Subcutaneous adipose tissue (tissue), 4 donors: ENCODE data around the gene TMEM229B. TPM values are rescaled to one million over a fixed set of nuclear protein-coding genes. Genes with fewer than 3 reads are reported as not detected.

Experiments
- total RNA-seq, 4 donors: library from RNA; depleted of rRNA; stranded (reverse); fragments of >200 nt; gene quantifications; one replicate each; pipeline ENCODE4 v1.1.0, GENCODE V29; 2016
- TF ChIP-seq, protein P1 (sequence below): fragments of 450-650 bp; IDR thresholded peaks from one replicate; pipeline ENCODE4 v1.5.1; 2016; ENCODE audit warnings: low read depth, mild to moderate bottlenecking, control low read depth, antibody characterized with exemption, moderate library complexity

Gene TMEM229B
- total RNA-seq, 4 donors from 2014 or later, result 1.4 to 10.2 (median 2.2) TPM; not detected in 1

DNA sequence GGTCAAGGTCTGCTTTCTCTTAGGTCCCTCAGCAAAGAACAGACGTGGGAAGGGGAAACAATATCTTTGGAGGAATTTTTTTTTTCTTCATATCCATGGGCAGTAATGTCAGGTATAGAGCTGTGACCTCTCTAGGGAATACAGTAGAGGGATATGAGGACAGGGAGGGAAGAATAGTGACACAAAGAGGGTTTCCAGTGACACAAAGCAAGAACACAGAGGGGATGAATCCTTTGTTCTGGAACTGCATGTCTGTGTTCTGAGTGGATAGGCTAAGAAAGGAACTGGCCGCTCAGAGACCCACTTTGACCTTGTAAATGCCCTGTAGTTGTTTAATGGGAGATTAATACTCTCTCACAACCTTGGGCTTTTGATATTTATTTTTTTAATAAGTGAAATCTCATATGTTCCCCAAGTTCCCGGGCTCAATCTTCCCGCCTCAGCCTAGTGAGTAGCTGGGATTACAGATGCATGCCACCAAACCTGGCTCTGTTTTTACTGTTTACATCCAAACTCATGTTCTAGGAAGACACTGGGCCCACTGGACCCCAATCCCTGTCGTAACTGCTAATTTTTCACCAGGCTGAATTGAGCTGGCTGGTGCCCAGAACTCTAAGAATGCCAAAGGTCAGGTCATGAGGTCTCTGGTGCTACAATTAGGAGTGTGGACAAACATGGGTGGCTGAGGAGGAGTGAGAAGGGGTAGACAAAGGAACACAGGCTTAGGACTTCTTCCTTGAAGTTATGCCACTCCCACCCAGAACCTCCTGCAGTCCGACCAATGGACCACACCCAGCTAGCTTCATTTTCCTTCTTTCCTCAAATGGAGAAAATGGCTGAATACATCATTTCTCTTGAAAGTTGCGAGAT is 35.5 kb upstream of the TMEM229B start:
- TF ChIP-seq, protein P1, sequence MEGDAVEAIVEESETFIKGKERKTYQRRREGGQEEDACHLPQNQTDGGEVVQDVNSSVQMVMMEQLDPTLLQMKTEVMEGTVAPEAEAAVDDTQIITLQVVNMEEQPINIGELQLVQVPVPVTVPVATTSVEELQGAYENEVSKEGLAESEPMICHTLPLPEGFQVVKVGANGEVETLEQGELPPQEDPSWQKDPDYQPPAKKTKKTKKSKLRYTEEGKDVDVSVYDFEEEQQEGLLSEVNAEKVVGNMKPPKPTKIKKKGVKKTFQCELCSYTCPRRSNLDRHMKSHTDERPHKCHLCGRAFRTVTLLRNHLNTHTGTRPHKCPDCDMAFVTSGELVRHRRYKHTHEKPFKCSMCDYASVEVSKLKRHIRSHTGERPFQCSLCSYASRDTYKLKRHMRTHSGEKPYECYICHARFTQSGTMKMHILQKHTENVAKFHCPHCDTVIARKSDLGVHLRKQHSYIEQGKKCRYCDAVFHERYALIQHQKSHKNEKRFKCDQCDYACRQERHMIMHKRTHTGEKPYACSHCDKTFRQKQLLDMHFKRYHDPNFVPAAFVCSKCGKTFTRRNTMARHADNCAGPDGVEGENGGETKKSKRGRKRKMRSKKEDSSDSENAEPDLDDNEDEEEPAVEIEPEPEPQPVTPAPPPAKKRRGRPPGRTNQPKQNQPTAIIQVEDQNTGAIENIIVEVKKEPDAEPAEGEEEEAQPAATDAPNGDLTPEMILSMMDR, result no peak

DNA sequence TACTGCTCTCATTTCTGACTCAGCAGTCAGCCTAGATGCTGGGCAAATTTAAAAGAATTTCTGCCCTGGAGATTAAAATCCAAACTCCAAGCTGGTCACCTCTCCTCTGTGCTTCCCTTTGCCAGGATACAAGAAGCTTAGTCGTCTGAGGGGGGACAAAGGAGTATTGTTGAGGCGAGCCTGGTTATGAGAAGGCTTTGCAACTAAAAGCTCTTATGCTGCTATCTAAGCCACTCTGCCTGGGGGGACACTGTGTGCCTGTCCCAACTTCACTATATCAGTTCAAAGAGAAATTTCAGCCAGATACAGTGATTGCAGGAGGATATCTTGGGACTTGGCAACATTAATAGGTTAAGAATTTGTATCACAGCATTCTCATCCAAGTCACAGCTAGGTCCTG is 33.7 kb upstream of the TMEM229B start:
- TF ChIP-seq, protein P1, result no peak

DNA sequence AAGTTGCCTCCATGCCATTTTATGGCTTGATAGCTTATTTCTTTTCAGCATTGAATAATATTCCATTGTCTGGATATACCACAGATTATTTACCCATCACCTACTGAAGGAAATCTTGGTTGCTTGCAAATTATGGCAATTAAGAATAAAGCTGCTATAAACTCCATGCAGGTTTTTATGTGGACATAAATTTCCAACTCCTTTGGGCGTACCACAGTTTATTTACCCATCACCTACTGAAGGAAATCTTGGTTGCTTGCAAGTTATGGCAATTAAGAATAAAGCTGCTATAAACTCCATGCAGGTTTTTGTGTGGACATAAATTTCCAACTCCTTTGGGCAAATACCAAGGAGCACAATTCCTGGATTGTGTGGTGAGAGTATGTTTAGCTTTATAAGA is 32.0 kb upstream of the TMEM229B start:
- TF ChIP-seq, protein P1, result no peak

DNA sequence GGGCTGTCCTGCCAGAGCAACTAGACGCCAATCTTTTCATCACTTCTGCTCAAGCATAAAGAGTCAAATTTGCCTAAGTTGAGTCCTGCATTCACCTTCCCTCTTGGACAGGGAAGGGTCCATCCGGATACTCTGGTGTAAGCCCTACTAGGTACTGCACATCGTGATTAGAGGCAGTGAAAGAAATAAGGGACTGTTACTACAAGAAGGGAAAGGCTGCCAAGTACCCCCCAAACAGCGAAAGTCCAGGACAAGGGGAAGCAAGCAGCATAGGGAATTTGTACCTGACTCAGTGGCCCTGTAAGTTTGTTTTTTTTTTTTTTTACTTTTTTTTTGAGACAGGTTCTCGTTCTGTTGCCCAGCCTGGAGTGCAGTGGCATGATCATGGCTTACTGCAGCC is 30.9 kb upstream of the TMEM229B start:
- TF ChIP-seq, protein P1, result no peak

DNA sequence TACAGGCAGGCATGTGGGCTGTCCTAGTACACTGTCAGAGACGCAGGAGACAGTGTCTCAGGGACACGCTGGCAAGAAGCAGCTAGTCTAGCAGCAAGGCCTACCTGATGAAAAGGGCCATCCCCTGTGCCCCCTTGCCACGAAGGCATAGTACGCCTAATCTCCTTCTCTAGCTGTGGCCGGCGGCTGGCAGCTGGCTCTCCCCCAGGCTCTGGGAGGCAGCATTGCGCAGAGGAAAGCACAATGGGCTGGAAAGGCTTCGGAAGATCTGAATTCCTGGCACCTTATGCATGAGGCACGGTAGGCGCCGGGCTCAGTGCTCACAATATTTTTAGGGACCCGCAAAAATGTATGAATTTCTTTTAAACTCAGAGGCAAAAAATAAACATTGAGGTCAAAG is 28.6 kb upstream of the TMEM229B start:
- TF ChIP-seq, protein P1, result no peak

DNA sequence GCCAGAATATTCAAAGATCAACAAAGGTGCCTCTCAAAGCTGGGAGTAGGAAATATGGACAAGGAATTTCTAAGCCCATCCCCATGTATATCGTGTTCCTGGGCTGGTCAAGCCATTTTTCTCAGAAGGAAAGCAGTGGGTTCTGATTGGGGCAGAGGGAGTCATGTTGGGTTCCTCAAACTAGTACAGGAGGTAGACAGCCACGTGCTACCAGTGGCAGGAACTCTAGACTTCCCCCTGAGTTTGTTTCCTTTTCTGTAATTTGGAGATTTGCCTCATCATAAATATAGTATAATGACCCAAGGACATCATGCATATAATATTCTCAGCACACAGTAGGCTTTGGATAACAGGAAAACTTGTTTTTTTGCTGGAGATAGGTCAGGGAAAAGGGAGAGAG is 28.2 kb upstream of the TMEM229B start:
- TF ChIP-seq, protein P1, result no peak

DNA sequence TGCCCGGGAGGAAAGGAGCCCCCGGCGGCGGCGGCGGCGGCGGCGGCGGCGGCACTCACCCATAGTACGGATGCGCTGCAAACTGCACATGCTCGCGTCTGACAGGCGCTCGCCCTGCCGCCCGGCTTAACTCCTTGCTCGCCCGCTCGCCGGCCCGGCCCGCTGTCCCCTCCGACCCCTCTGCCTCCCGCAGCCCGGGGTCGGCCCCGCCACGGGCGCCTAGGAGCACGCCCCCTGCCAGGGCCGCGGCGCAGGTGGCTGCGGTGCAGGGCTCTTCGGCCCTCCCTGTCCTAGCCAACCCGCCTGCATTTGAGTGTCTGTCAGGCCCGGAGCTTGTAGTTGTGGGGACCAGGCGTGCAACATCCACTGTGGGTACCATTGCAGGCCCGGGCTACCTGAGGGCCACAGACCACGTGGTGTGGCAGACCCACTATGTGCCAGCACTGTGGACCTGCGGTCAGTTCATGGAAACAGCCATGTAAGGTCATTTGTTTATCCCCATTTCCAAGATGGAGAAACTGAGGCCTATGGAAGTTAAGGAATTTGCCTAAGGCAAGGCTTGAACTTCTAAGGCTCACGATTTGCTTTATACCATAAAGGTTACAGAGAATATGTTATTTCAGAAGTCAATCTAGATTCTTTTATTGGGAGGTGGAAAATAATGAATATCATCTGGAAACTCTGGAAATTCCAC is 27.0 kb upstream of the TMEM229B start:
- TF ChIP-seq, protein P1, result no peak
